ENCODE results near the gene DNAJC10. TPM values are rescaled to one million over a fixed set of nuclear protein-coding genes. Genes with fewer than 3 reads are reported as not detected.

Gene DNAJC10
- total and polyA plus RNA-seq, 10 of the 15 experiments (the other 5 are each of a cell fraction or from before 2014, with no cell fraction given) = 9.1 to 67.9 (median 38.2) TPM

GRCh38 chr2:182680837-182681236, 35.2 kb upstream of the DNAJC10 start (continued):
- TF ChIP-seq RCOR1 (conservative IDR thresholded peaks at IDR 0.05; ENCODE audit: low read depth, low read length) = no peak

- CTCF ChIA-PET = interaction anchor here (0.9 kb wide), 1 partner anchor 12 kb away, joined by 3 read pairs; no protein-coding TSS in a partner anchor
These were observed 33.8 kb upstream of the DNAJC10 start for GRCh38 chr2:182682210-182682609.

More at GRCh38 chr2:182682210-182682609, 33.8 kb upstream of the DNAJC10 start:
- Histone ChIP-seq H3K36me3 (ENCODE audit: control insufficient read depth in 2 of 2, insufficient read depth in 2 of 2, low read length in 1 of 2) (no peaks in the 10 kb centered on the region), H3K4me1 (ENCODE audit: control insufficient read depth, insufficient read depth, low read length) (no peaks in the 10 kb centered on the region), H3K9ac (ENCODE audit: control insufficient read depth, insufficient read depth, low read length) (no peak overlapping the region), H3K4me2 (ENCODE audit: control insufficient read depth, insufficient read depth) (no peak overlapping the region), H2AFZ (ENCODE audit: control insufficient read depth, low read depth, low read length) (no peak overlapping the region), H3K79me2 (ENCODE audit: control insufficient read depth, insufficient read depth, low read length) (no peaks in the 10 kb centered on the region), H4K20me1 (ENCODE audit: control insufficient read depth, insufficient read depth) (no peaks in the 10 kb centered on the region), H3K4me3 (no peak overlapping the region), H3K27me3 (replicated peaks in 1 of 2; ENCODE audit: control insufficient read depth in 2 of 2, insufficient read depth in 2 of 2, low read length in 1 of 2) (no peaks in the 10 kb centered on the region), H3K9me3 (replicated peaks; ENCODE audit: control insufficient read depth, insufficient read depth, low read length) (no peaks in the 10 kb centered on the region), H3K27ac (ENCODE audit: control insufficient read depth, insufficient read depth) (no peak overlapping the region)
- ATAC-seq (no peak), FAIRE-seq (no peak), DNase-seq (ENCODE audit: low read depth, low spot score) (no peak)
- in situ Hi-C loops (cut with MboI) (no loop called here), intact Hi-C loops (cut with micrococcal nuclease; ENCODE audit: unreplicated experiment) (no loop called here)
- WGBS (ENCODE audit: insufficient coverage, insufficient replicate concordance, low lambda C conversion rate, missing lambda C conversion rate) = 50% methylated on average over 1 of the region's 1 CpG
- ChIA-PET SMC1A (ENCODE audit: uncharacterized antibody, unreplicated experiment) (no interaction called here), POLR2A (no interaction called here), RAD21 (ENCODE audit: unreplicated experiment) (no interaction called here)
- TF ChIP-seq POLR2AphosphoS2 (IDR thresholded peaks at IDR 0.05; ENCODE audit: low read depth, low read length) (no peak), NFXL1 (IDR thresholded peaks at IDR 0.05; ENCODE audit: borderline replicate concordance) (no peak), BRCA1 (IDR thresholded peaks at IDR 0.05; ENCODE audit: low read depth, low read length) (no peak), ZNF592 (IDR thresholded peaks at IDR 0.05) (no peak), EZH2 (IDR thresholded peaks at IDR 0.05; ENCODE audit: borderline replicate concordance, control insufficient read depth, low read depth, low read length) (no peak), POU2F2 (IDR thresholded peaks at IDR 0.05; ENCODE audit: borderline replicate concordance, low read depth, low read length) (no peak), IKZF1 (conservative IDR thresholded peaks at IDR 0.05) (no peak)
- BruUV-seq (replicated peaks) = no TSS peak

Measured in GM12878 (cell line).